GM10248 (cell line): ENCODE results near the gene SLC1A5.
A peak's percentile ranks its signal among the peaks of the same experiment; 100 is the strongest.
"Not testable (repeated sequence)": the region's sequence is repeated elsewhere in the genome, so short reads cannot be mapped to it uniquely, and the experiment has no call there.

Source experiments
- CTCF ChIA-PET: fragments of 300-600 bp; sonication (Branson Sonifier 250); formaldehyde crosslinking; extraction: SDS; loops from one replicate; lab custom pipeline; 2021; ENCODE audit warnings: antibody characterized with exemption; lab: Yijun Ruan, JAX
- POLR2A ChIA-PET: fragments of 350-650 bp; sonication (Branson Sonifier 250); formaldehyde crosslinking; extraction: SDS; loops from one replicate; lab custom pipeline; 2020; ENCODE audit warnings: antibody characterized with exemption; lab: Yijun Ruan, JAX
- DNase-seq: peaks from one replicate; pipeline ENCODE4 v3.0.0; 2012; ENCODE audit errors: extremely low spot score
- TF ChIP-seq, protein P1 (sequence below): IDR thresholded peaks from 2 replicates; pipeline ENCODE4 v1.5.1; 2012; ENCODE audit warnings: mild to moderate bottlenecking, low read depth; ENCODE audit errors: extremely low read depth, missing control alignments, control extremely low read depth

SLC1A5 gene

DNA sequence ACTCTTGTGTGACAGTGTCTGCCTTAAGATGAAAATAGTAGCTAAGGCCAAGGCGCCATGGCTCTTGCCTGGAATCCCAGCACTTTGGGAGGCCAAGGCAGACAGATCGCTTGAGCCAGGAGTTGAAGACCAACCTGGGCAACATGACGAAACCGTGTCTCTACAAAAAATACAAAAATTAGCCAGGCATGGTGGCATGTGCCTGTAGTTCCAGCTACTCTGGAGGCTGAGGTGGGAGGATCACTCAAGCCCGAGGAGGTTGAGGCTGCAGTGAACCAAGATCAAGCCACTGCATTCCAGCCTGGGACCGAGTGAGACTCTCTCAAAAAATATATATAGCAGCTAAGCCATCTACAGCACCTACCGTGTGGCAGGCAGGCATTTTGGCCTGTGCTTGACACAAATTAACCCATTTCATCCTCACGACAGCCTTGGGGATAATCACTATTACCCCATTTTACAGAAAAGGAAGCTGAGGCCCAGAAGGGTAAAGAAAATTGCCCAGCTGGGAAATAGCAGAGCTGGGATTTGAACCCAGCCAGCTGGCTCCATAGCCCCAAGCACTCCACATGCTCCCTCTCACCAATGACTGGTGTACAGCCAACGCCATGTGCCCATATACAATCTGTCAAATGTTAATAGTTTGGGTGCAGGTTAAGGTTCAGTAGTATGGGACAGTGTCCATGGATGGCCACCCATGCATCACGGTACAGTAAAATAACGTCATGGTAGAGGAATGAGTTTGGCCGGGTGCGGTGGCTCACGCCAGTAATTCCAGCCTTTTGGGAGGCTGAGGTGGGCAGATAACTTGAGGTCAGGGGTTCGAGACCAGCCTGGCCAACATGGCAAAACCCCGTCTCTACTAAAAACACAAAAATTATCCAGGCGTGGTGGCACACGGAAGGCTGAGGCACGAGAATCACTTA is 3.1 kb downstream of the SLC1A5 start:
- TF ChIP-seq, protein P1, sequence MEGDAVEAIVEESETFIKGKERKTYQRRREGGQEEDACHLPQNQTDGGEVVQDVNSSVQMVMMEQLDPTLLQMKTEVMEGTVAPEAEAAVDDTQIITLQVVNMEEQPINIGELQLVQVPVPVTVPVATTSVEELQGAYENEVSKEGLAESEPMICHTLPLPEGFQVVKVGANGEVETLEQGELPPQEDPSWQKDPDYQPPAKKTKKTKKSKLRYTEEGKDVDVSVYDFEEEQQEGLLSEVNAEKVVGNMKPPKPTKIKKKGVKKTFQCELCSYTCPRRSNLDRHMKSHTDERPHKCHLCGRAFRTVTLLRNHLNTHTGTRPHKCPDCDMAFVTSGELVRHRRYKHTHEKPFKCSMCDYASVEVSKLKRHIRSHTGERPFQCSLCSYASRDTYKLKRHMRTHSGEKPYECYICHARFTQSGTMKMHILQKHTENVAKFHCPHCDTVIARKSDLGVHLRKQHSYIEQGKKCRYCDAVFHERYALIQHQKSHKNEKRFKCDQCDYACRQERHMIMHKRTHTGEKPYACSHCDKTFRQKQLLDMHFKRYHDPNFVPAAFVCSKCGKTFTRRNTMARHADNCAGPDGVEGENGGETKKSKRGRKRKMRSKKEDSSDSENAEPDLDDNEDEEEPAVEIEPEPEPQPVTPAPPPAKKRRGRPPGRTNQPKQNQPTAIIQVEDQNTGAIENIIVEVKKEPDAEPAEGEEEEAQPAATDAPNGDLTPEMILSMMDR: no peak
- POLR2A ChIA-PET: interaction anchor here (0.5 to 2.0 kb wide), 9 partner anchors 12 to 459 kb away, joined by 3 to 9 read pairs (median 3); no protein-coding TSS in a partner anchor
- CTCF ChIA-PET: interaction anchor here (0.6 to 3.0 kb wide), 14 partner anchors 14 to 81 kb away, joined by 3 to 12 read pairs (median 4); no protein-coding TSS in a partner anchor
- no peak for DNase-seq

DNA sequence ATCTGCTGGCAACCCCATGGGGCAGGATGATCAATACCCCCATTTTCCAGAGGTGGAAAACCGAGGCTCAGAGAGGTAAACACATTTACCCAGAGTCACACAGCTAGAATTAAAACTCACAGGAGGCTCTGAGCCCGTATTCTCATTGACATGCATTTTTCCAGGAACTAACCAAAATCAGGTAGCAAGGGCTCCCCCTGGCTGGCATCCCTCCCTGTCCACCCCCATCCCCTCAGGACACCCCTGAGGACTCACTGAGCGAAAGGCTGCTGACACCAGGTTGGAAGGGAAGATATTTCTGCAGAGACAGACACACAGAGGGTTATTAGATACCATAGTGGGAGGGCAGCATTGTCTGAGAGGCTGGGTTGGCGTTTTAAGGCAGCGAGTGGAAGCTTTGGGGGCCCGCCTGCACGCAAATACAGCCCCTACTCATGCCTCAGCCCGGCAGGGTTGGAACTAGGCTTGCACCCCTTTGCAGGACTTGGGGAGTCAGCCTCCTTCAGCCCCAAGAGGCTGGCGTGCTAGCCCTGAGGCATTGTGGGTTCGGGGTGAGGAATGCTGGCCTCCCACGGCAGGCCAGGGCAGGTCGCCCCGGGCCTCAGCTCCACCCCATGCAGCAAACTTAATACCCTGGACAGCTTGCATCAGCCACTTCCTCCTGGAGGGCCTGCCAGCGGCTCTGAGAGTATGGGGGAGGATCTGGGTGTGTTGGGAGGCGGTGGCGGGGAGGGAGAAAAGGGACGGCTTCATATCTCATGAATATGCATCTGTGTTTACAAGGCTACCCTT is 3.9 kb downstream of the SLC1A5 start:
- ChIA-PET POLR2A (interaction anchor here (0.6 to 1.5 kb wide), 5 partner anchors 11 to 79 kb away, joined by 3 to 4 read pairs (median 3); no protein-coding TSS in a partner anchor), CTCF (interaction anchor here (0.6 to 3.0 kb wide), 14 partner anchors 15 to 80 kb away, joined by 3 to 12 read pairs (median 4); no protein-coding TSS in a partner anchor)
- peak; percentile 82 for DNase-seq
- TF ChIP-seq, protein P1: peak; percentile 26

DNA sequence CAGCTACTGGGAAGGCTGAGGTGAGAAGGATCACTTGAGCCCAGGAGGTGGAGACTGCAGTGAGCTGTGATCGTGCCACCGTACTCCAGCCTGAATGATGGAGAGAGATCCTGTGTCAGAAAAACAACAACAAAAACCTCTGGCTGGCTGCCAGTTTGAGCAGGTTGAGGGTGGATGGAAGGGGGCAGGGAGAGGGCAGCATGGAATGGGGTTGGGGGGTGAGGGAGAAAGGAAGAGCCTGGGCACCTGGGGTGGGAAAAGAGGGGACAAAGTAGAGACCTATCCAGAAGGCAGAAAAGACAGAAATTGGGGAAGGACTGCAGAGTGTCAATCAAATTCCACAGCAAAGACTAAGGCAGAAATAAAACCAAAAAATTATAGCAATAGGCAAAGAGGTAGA is 4.7 kb downstream of the SLC1A5 start:
- CTCF ChIA-PET: interaction anchor here (1.3 to 3.0 kb wide), 6 partner anchors 14 to 79 kb away, joined by 3 to 12 read pairs (median 4); no protein-coding TSS in a partner anchor
- TF ChIP-seq, protein P1: no peak
- POLR2A ChIA-PET: no interaction called here
- DNase-seq: peak; percentile 3

DNA sequence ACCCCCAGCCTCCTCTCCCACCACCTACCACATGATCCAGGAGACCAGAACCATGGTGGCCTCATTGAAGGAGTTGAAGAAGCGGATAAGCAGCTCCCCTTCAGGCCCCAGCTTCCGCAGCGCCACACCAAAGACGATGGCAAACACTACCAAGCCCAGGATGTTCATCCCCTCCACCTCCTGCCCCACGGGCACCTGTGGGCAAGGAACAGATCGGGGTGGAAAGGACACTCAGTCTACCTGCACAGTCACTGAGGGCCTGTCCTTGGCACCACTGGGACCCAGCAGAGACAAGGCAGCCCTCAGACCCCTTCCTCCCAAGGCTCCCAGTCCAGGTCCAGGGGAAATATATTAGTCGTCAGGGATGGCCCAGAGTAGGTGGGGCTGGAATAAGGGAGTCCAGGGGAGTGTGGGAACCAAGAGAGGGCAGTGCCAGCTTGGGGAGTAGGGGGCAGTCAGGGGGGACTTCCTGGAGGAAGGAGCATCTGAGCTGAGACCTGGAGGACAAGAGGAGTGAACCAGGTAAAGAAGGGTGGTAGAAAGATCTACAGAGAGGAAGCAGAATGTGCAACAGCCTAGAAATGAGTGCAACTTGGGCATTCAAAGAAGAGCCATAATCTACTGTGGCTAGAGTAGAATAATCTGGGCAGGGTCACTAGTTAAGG is 5.9 kb downstream of the SLC1A5 start:
- CTCF ChIA-PET: no interaction called here
- TF ChIP-seq, protein P1: no peak

DNA sequence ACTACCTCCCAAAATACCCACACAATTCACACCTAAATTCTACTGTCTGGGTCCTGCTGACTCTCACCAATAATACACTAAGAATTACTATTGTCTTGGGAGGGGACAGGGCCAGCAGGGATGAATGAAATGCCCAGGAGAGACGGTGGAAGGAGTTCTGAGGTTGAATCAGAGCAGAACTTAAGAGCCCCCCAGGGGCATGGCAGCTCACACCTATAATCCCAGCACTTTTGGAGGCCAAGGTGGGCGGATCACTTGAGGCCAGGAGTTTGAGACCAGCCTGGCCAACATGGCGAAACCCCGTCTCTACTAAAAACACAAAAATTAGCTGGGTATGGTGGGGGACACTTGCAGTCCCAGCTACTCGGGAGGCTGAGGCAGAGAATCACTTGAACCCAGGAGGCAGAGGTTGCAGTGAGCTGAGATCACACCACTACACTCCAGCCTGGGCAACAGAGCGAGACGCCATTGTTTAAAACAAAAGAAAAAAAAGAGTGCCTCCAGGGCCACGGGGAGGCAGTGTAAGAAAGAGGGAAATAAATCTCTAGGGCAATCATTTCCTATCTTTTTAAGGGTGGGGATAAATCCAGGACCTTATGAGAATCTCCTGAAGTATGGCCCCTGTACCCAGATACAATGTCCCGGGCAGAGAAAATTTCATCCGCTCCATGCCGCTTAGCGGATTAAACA is 10.3 kb downstream of the SLC1A5 start:
- ChIA-PET CTCF (interaction anchor here (0.7 to 0.8 kb wide), 3 partner anchors 11 to 57 kb away, joined by 3 to 4 read pairs (median 3); no protein-coding TSS in a partner anchor), POLR2A (interaction anchor here (0.6 kb wide), 1 partner anchor 41 kb away, joined by 11 read pairs; no protein-coding TSS in a partner anchor)
- DNase-seq: not testable (repeated sequence)

More for the DNA sequence above, 5.9 kb downstream of the SLC1A5 start:
- peak; percentile 5 for DNase-seq
- POLR2A ChIA-PET: interaction anchor here (0.7 kb wide), 1 partner anchor 23 kb away, joined by 3 read pairs; no protein-coding TSS in a partner anchor
